Endodermal cell (in vitro differentiated cells): ENCODE measurements around the gene PNCK. TPM values are rescaled to one million over a fixed set of nuclear protein-coding genes. Genes with fewer than 3 reads are reported as not detected.

Experiments
- DNase-seq: peaks from one replicate; pipeline ENCODE4 v3.0.0-alpha.2; 2017
- H3K27ac ChIP-seq: 2 replicates; pipeline ENCODE4 v1.5.1; 2013; ENCODE audit warnings: mild to moderate bottlenecking, low read depth, low read length, moderate library complexity
- H3K27me3 ChIP-seq: 2 replicates; pipeline ENCODE4 v1.6.1; 2013; ENCODE audit warnings: mild to moderate bottlenecking, low read length, moderate library complexity; ENCODE audit not compliant: insufficient read depth, control insufficient read depth, poor library complexity, severe bottlenecking
- H3K36me3 ChIP-seq: 2 replicates; pipeline ENCODE4 v1.7.0; 2013; ENCODE audit warnings: mild to moderate bottlenecking, low read length, moderate library complexity; ENCODE audit not compliant: control insufficient read depth, insufficient read depth
- H3K4me1 ChIP-seq: one replicate; pipeline ENCODE4 v1.7.0; 2013; ENCODE audit warnings: low read length; ENCODE audit not compliant: control insufficient read depth, insufficient read depth
- H3K4me3 ChIP-seq: 2 replicates; pipeline ENCODE4 v1.5.1; 2013; ENCODE audit warnings: mild to moderate bottlenecking, low read length, moderate library complexity
- H3K9ac ChIP-seq: 2 replicates; pipeline ENCODE4 v1.6.1; 2013; ENCODE audit warnings: mild to moderate bottlenecking, low read length, moderate library complexity; ENCODE audit not compliant: poor library complexity, severe bottlenecking; ENCODE audit errors: extremely low read depth
- H3K9me3 ChIP-seq: 2 replicates; pipeline ENCODE4 v1.6.1; 2013; ENCODE audit warnings: mild to moderate bottlenecking, low read length, moderate library complexity; ENCODE audit not compliant: control insufficient read depth
- H3K27ac Mint-ChIP-seq: 2 replicates; pipeline ENCODE4 v1.8.0; 2020; ENCODE audit warnings: mixed read lengths
- H3K27me3 Mint-ChIP-seq: 2 replicates; pipeline ENCODE4 v1.8.0; 2021; ENCODE audit warnings: mild to moderate bottlenecking, mixed read lengths; ENCODE audit not compliant: insufficient read depth
- H3K36me3 Mint-ChIP-seq: 2 replicates; pipeline ENCODE4 v1.8.0; 2020; ENCODE audit warnings: low read depth, mixed read lengths
- H3K4me1 Mint-ChIP-seq: 2 replicates; pipeline ENCODE4 v1.8.0; 2020; ENCODE audit warnings: mixed read lengths
- H3K4me3 Mint-ChIP-seq: 2 replicates; pipeline ENCODE4 v1.8.0; 2020; ENCODE audit warnings: mild to moderate bottlenecking, moderate library complexity, mixed read lengths
- H3K9me3 Mint-ChIP-seq: 2 replicates; pipeline ENCODE4 v1.8.0; 2020; ENCODE audit warnings: mild to moderate bottlenecking, mixed read lengths
- WGBS, 2 experiments: methylation state at CpG; one replicate each; pipeline versions ENCODE4 v1.1.5 to v1.1.7; 2013; ENCODE audit warnings: missing lambda C conversion rate in 2 of 2, mixed read lengths in 1 of 2; ENCODE audit not compliant: insufficient coverage in 1 of 2, insufficient read length in 1 of 2; 5-methylcytosine and 5-hydroxymethylcytosine counted together
- total RNA-seq, 2 donors: library from RNA; stranded (reverse); fragmentation: NEBNext Ultra II Directional in 1 of 2; extraction: Animal tissue kit (Norgen Biotek cat#: 25700) in 1 of 2; gene quantifications; 2 replicates in 1 of 2; 3 replicates in 1 of 2; pipeline ENCODE4 v1.2.1, GENCODE V29; 2021
- TF ChIP-seq, protein P1 (sequence below): fragments of 200-600 bp; sonication (generic); conservative IDR thresholded peaks from 2 replicates; pipeline ENCODE4 v1.5.0; 2021; ENCODE audit warnings: antibody characterized with exemption, mild to moderate bottlenecking

Gene PNCK
- total RNA-seq, 2 donors from 2014 or later = 2.8 to 12.9 TPM

DNA sequence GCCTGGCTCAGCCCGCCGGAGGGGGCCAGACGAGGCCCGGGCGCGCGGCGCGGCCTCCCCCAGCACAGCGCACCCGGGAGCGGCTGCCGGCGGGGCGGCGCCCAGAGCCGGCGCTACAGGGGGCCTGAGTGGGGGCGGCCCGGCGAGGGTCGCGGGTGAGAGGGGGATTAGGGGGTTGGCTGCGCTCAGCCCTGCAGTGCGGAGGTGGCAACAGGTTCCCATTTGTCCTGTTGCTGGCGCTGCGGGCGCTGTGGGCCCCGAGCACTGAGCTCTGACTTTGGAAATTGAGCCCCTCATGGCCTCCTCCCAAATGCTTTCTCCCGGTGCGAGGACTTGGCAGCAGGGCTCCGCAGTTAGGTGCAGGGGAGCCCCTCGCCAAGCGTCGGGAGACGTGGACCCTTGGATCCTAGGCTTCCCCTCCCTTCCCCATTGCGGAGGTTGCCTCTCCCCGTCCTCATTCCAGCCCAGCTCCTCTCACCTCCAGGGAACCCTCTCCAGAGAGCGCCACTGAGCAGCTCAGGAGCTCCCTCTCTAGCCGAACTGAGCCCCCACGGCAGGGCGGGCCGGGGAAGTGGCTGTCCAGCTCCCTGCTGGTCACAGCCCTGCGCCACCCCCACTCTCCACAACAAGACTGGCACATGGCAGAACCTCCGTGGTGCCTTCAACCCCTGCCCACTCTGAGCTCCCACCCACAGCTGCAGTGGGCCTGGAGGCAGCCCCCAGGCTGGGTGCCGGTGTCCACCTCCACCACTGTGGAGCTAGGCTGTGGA lies 29.1 kb downstream of the PNCK start:
- Histone ChIP-seq H3K27ac (no peak overlapping the region), H3K4me3 (no peak overlapping the region), H3K9ac (no peak overlapping the region), H3K27me3 (peaks cover 83% of the 10 kb centered on the region), H3K9me3 (no peaks in the 10 kb centered on the region), H3K4me1 (no peaks in the 10 kb centered on the region), H3K36me3 (no peaks in the 10 kb centered on the region)
- Mint-ChIP-seq H3K27me3 (peaks cover 78% of the 10 kb centered on the region), H3K9me3 (peaks cover 46% of the 10 kb centered on the region), H3K4me1 (peaks cover 3% of the 10 kb centered on the region), H3K4me3 (peak overlapping the region; percentile 45), H3K27ac (no peak overlapping the region), H3K36me3 (no peaks in the 10 kb centered on the region)
- DNase-seq = peak; percentile 71
- TF ChIP-seq, protein P1, sequence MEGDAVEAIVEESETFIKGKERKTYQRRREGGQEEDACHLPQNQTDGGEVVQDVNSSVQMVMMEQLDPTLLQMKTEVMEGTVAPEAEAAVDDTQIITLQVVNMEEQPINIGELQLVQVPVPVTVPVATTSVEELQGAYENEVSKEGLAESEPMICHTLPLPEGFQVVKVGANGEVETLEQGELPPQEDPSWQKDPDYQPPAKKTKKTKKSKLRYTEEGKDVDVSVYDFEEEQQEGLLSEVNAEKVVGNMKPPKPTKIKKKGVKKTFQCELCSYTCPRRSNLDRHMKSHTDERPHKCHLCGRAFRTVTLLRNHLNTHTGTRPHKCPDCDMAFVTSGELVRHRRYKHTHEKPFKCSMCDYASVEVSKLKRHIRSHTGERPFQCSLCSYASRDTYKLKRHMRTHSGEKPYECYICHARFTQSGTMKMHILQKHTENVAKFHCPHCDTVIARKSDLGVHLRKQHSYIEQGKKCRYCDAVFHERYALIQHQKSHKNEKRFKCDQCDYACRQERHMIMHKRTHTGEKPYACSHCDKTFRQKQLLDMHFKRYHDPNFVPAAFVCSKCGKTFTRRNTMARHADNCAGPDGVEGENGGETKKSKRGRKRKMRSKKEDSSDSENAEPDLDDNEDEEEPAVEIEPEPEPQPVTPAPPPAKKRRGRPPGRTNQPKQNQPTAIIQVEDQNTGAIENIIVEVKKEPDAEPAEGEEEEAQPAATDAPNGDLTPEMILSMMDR = peak; percentile 40
- WGBS, 2 experiments = 6 to 13% methylated on average over 3 to 44 of the region's 46 CpGs

- peak overlapping the region; percentile 45 for H3K4me3 Mint-ChIP-seq
- H3K9ac ChIP-seq = no peak overlapping the region
- TF ChIP-seq, protein P1 = peak; percentile 31
- peaks cover 75% of the 10 kb centered on the region for H3K27me3 ChIP-seq
- H3K9me3 Mint-ChIP-seq = peaks cover 43% of the 10 kb centered on the region
- H3K4me3 ChIP-seq = no peak overlapping the region
- H3K4me1 Mint-ChIP-seq = peaks cover 3% of the 10 kb centered on the region
- peaks cover 80% of the 10 kb centered on the region for H3K27me3 Mint-ChIP-seq
- 1% methylated on average over 69 of the region's 84 CpGs; no CpG with 5 or more reads in 1 of the 2 experiments for WGBS, 2 experiments
- no peaks in the 10 kb centered on the region for H3K4me1 ChIP-seq
- no peak overlapping the region for H3K27ac Mint-ChIP-seq
- H3K27ac ChIP-seq = no peak overlapping the region
- no peaks in the 10 kb centered on the region for H3K36me3 Mint-ChIP-seq
- DNase-seq = peak; percentile 56
- H3K36me3 ChIP-seq = no peaks in the 10 kb centered on the region
- no peaks in the 10 kb centered on the region for H3K9me3 ChIP-seq
These were observed 29.9 kb downstream of the PNCK start for GRCh38 chrX:153643431-153644351.

DNA sequence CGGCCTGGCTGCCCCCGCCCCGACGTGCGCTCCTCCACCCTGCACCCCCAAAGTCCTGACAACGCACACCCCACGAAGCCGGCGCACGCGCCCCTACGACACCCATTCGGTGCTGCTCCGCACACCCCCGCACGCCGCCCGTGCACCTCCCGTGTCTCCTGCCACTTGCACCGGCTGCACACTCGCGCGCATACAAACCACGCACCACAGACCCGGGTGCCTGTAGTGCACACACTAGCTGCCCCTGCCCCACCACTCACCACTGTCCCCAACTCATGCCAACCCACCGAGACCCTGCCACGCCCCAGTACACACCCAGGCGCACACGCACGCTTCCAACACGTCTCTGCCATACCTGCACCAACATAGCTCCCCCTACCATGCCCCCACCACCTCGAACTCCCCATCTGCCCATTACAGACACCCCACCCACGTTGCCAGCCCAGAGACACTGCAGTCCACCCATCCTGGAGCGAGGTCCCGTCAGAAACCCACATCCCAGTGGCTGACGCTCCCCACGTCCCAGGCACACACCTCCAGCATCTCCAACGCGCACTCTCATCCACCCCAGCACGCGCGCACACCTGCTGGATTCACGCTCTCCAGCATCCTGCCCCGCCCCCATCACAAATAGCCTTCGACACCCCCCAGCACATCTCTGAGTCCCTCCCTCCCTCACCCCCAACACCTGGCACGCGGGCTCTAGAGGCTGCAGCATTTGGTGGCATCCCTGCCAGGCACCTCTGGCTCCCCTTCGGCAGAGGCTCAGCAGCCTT lies 30.8 kb downstream of the PNCK start:
- Histone ChIP-seq H3K27me3 (peaks cover 67% of the 10 kb centered on the region), H3K27ac (no peak overlapping the region), H3K4me1 (no peaks in the 10 kb centered on the region), H3K36me3 (no peaks in the 10 kb centered on the region), H3K9me3 (no peaks in the 10 kb centered on the region), H3K4me3 (no peak overlapping the region), H3K9ac (no peak overlapping the region)
- Mint-ChIP-seq H3K4me1 (peaks cover 3% of the 10 kb centered on the region), H3K27me3 (peaks cover 75% of the 10 kb centered on the region), H3K9me3 (peaks cover 42% of the 10 kb centered on the region), H3K36me3 (no peaks in the 10 kb centered on the region), H3K27ac (no peak overlapping the region), H3K4me3 (peak overlapping the region; percentile 35)
- TF ChIP-seq, protein P1 = no peak
- DNase-seq = peak; percentile 49
- 8 to 20% methylated on average over 1 to 42 of the region's 48 CpGs for WGBS, 2 experiments
